Mesenchymal stem cell (in vitro differentiated cells and primary cell): Measurements from ENCODE around the gene POMP. TPM values are rescaled to one million over a fixed set of nuclear protein-coding genes. Genes with fewer than 3 reads are reported as not detected.

Experiments used
- DNase-seq: peaks from one replicate; pipeline ENCODE4 v3.0.0-alpha.2; 2013
- H2AFZ ChIP-seq: one replicate; pipeline ENCODE4 v1.6.1; 2013; ENCODE audit warnings: low read depth, mild to moderate bottlenecking, control low read depth, inconsistent platforms, low read length, moderate library complexity
- H2AK5ac ChIP-seq: 2 replicates; pipeline ENCODE4 v1.6.1; 2013; ENCODE audit warnings: low read length, moderate library complexity, mild to moderate bottlenecking, inconsistent platforms; ENCODE audit not compliant: severe bottlenecking
- H2BK120ac ChIP-seq: one replicate; pipeline ENCODE4 v1.6.1; 2013; ENCODE audit warnings: low read depth, mild to moderate bottlenecking, inconsistent platforms, low read length, moderate library complexity
- H2BK12ac ChIP-seq, 2 experiments: one replicate each; pipeline ENCODE4 v1.6.1; 2013; ENCODE audit warnings: inconsistent platforms in 2 of 2, low read length in 2 of 2, mild to moderate bottlenecking in 2 of 2, moderate library complexity in 2 of 2, control low read depth in 1 of 2
- H2BK15ac ChIP-seq: one replicate; pipeline ENCODE4 v1.6.1; 2013; ENCODE audit warnings: mild to moderate bottlenecking, low read depth, inconsistent platforms; ENCODE audit not compliant: poor library complexity, severe bottlenecking
- H2BK5ac ChIP-seq: 2 replicates; pipeline ENCODE4 v1.6.1; 2013; ENCODE audit warnings: low read depth, mild to moderate bottlenecking, low read length, control low read depth, inconsistent platforms; ENCODE audit not compliant: poor library complexity, severe bottlenecking
- H3K14ac ChIP-seq, 2 experiments: one replicate each; pipeline ENCODE4 v1.6.1; 2013; ENCODE audit warnings: inconsistent platforms in 2 of 2, low read length in 2 of 2, control low read depth in 1 of 2, mild to moderate bottlenecking in 1 of 2, moderate library complexity in 1 of 2
- H3K18ac ChIP-seq, 2 experiments: one replicate each; pipeline ENCODE4 v1.6.1; 2013; ENCODE audit warnings: inconsistent platforms in 2 of 2, low read length in 2 of 2, control low read depth in 1 of 2, low read depth in 1 of 2, mild to moderate bottlenecking in 1 of 2
- H3K23ac ChIP-seq, 2 experiments: one replicate each; pipeline ENCODE4 v1.6.1; 2013; ENCODE audit warnings: inconsistent platforms in 2 of 2, low read length in 2 of 2, mild to moderate bottlenecking in 2 of 2, moderate library complexity in 2 of 2, control low read depth in 1 of 2
- H3K27ac ChIP-seq: 2 replicates; pipeline ENCODE4 v1.5.1; 2013; ENCODE audit warnings: mild to moderate bottlenecking, moderate library complexity, low read length, control low read depth, inconsistent platforms; ENCODE audit not compliant: poor library complexity, severe bottlenecking
- H3K27me3 ChIP-seq, 2 experiments: 2 replicates each; pipeline versions ENCODE4 v1.6.1 to v1.7.0; 2013; ENCODE audit warnings: low read length in 2 of 2, mild to moderate bottlenecking in 2 of 2, moderate library complexity in 2 of 2, control low read depth in 1 of 2, inconsistent platforms in 1 of 2; ENCODE audit not compliant: control insufficient read depth in 1 of 2, insufficient read depth in 1 of 2
- H3K36me3 ChIP-seq, 2 experiments: 2 replicates each; pipeline versions ENCODE4 v1.6.1 to v1.7.0; 2013; ENCODE audit warnings: low read length in 2 of 2, control low read depth in 1 of 2, inconsistent platforms in 1 of 2, low read depth in 1 of 2, mild to moderate bottlenecking in 1 of 2; ENCODE audit not compliant: insufficient read depth in 2 of 2, control insufficient read depth in 1 of 2
- H3K4ac ChIP-seq, 2 experiments: one replicate each; pipeline ENCODE4 v1.6.1; 2013; ENCODE audit warnings: inconsistent platforms in 2 of 2, low read length in 2 of 2, mild to moderate bottlenecking in 2 of 2, moderate library complexity in 2 of 2, control low read depth in 1 of 2, low read depth in 1 of 2
- H3K4me1 ChIP-seq: 2 replicates; pipeline ENCODE4 v1.6.1; 2013; ENCODE audit warnings: low read depth, low read length, control low read depth; ENCODE audit not compliant: control insufficient read depth, insufficient read depth
- H3K4me2 ChIP-seq: 2 replicates; pipeline ENCODE4 v1.6.1; 2013; ENCODE audit warnings: low read length, mild to moderate bottlenecking, inconsistent platforms; ENCODE audit not compliant: poor library complexity, severe bottlenecking
- H3K4me3 ChIP-seq, 2 experiments: 2 replicates each; pipeline versions ENCODE4 v1.5.1 to v1.7.0; 2013; ENCODE audit warnings: low read length in 2 of 2, mild to moderate bottlenecking in 2 of 2, control low read depth in 1 of 2, low read depth in 1 of 2; ENCODE audit not compliant: insufficient read depth in 1 of 2
- H3K79me1 ChIP-seq: replicated peaks from 2 replicates; pipeline ENCODE4 v1.6.1; 2013; ENCODE audit warnings: mild to moderate bottlenecking, control low read depth, low read length, inconsistent platforms; ENCODE audit not compliant: poor library complexity, severe bottlenecking
- H3K9ac ChIP-seq: 2 replicates; pipeline ENCODE4 v1.7.0; 2013; ENCODE audit warnings: mild to moderate bottlenecking, low read length, moderate library complexity
- H3K9me3 ChIP-seq: 2 replicates; pipeline ENCODE4 v1.7.0; 2013; ENCODE audit warnings: mild to moderate bottlenecking, low read length; ENCODE audit not compliant: control insufficient read depth
- H4K8ac ChIP-seq: one replicate; pipeline ENCODE4 v1.6.1; 2013; ENCODE audit warnings: inconsistent platforms, mild to moderate bottlenecking, low read length, moderate library complexity
- H4K91ac ChIP-seq: one replicate; pipeline ENCODE4 v1.6.1; 2013; ENCODE audit warnings: mild to moderate bottlenecking, low read length, inconsistent platforms
- WGBS: methylation state at CpG from one replicate; pipeline ENCODE4 v1.1.7; 2013; ENCODE audit warnings: mixed read lengths; 5-methylcytosine and 5-hydroxymethylcytosine counted together
- polyA plus RNA-seq, 2 experiments: library from polyadenylated mRNA; stranded (reverse); fragments of 200-250 nt; gene quantifications; one replicate each; pipeline ENCODE4 v1.2.3, GENCODE V29; 2013

The POMP gene
- 172 TPM for polyA plus RNA-seq (2013, experiment 1 of 2)
- 184 TPM for polyA plus RNA-seq (2013, experiment 2 of 2)

- Histone ChIP-seq H3K9ac (peak within 1 kb of the TSS; percentile 99), H3K4me1 (peaks cover 9% of the 10 kb centered on the region), H3K4me2 (peak within 1 kb of the TSS; percentile 89), H2AK5ac (peak within 1 kb of the TSS; percentile 55), H4K8ac (peak within 1 kb of the TSS; percentile 95), H3K27me3 (no peaks in the 10 kb centered on the region), H3K79me1 (peaks cover 13% of the 10 kb centered on the region), H3K9me3 (no peaks in the 10 kb centered on the region), H3K4ac (peak within 1 kb of the TSS; percentile 46 to 98), H2BK120ac (peak within 1 kb of the TSS; percentile 73), H2BK15ac (peak within 1 kb of the TSS; percentile 95), H3K18ac (peak within 1 kb of the TSS; percentile 99), H3K36me3 (peaks cover 7 to 38% of the 10 kb centered on the region in 2 experiments), H2BK5ac (peak within 1 kb of the TSS; percentile 87), H3K27ac (peak within 1 kb of the TSS; percentile 75), H3K23ac (peak within 1 kb of the TSS in 1 of 2 experiments; percentile 96), H3K4me3 (peak within 1 kb of the TSS; percentile 95 to 98), H4K91ac (peak within 1 kb of the TSS; percentile 98), H2AFZ (peak within 1 kb of the TSS; percentile 83), H2BK12ac (peak within 1 kb of the TSS in 1 of 2 experiments; percentile 64), H3K14ac (peak within 1 kb of the TSS in 1 of 2 experiments; percentile 97)
- WGBS, result under 1% methylated on average over 60 of the region's 64 CpGs
- peak; percentile 96 for DNase-seq
These were observed at the start of gene POMP for GRCh38 chr13:28658796-28659620. Gene POMP, plus strand, starts transcription at chr13:28659130. Its CDS starts 55 bp downstream, at chr13:28659185.

GRCh38 chr13:28609381-28609780, 49.5 kb upstream of the POMP start:
- H3K4me1 ChIP-seq, result peaks cover 10% of the 10 kb centered on the region
- no peak overlapping the region for H3K27ac ChIP-seq
- no peak overlapping the region for H2BK15ac ChIP-seq
- H3K79me1 ChIP-seq, result no peaks in the 10 kb centered on the region
- H2AFZ ChIP-seq, result no peak overlapping the region
- peak overlapping the region; percentile 7 for H4K8ac ChIP-seq
- H2BK12ac ChIP-seq, result peak overlapping the region; percentile 12 to 44
- no peak for DNase-seq
- H3K14ac ChIP-seq, result no peak overlapping the region
- no peak overlapping the region for H2AK5ac ChIP-seq
- H3K4ac ChIP-seq, result no peak overlapping the region
- no peaks in the 10 kb centered on the region for H3K9me3 ChIP-seq
- H3K36me3 ChIP-seq, result no peaks in the 10 kb centered on the region
- no peak overlapping the region for H2BK120ac ChIP-seq
- WGBS, result 100% methylated on average over 1 of the region's 1 CpG
- peak overlapping the region; percentile 41 to 89 for H3K18ac ChIP-seq
- no peak overlapping the region for H3K4me2 ChIP-seq
- H3K4me3 ChIP-seq, result no peak overlapping the region
- no peak overlapping the region for H2BK5ac ChIP-seq
- H3K27me3 ChIP-seq, result no peaks in the 10 kb centered on the region
- H3K9ac ChIP-seq, result no peak overlapping the region
- H4K91ac ChIP-seq, result peak overlapping the region; percentile 25
- no peak overlapping the region for H3K23ac ChIP-seq

- H2BK5ac ChIP-seq, result no peak overlapping the region
- H2BK120ac ChIP-seq, result no peak overlapping the region
- no peak overlapping the region for H4K8ac ChIP-seq
- H2AFZ ChIP-seq, result no peak overlapping the region
- H3K9me3 ChIP-seq, result no peaks in the 10 kb centered on the region
- no CpG with 5 or more reads among the region's 1 CpG for WGBS
- no peaks in the 10 kb centered on the region for H3K27me3 ChIP-seq
- no peak overlapping the region for H3K23ac ChIP-seq
- no peak overlapping the region for H3K27ac ChIP-seq
- H3K4ac ChIP-seq, result no peak overlapping the region
- DNase-seq, result peak; percentile 68
- no peak overlapping the region for H2BK15ac ChIP-seq
- H3K4me2 ChIP-seq, result no peak overlapping the region
- no peak overlapping the region for H3K9ac ChIP-seq
- peaks cover 10% of the 10 kb centered on the region for H3K4me1 ChIP-seq
- H4K91ac ChIP-seq, result no peak overlapping the region
- no peak overlapping the region for H3K14ac ChIP-seq
- no peaks in the 10 kb centered on the region for H3K36me3 ChIP-seq
- no peak overlapping the region for H3K4me3 ChIP-seq
- H3K79me1 ChIP-seq, result no peaks in the 10 kb centered on the region
- H2AK5ac ChIP-seq, result no peak overlapping the region
- no peak overlapping the region for H3K18ac ChIP-seq
- H2BK12ac ChIP-seq, result no peak overlapping the region
These were observed 49.0 kb upstream of the POMP start for GRCh38 chr13:28609926-28610325.

GRCh38 chr13:28610996-28611395, 47.9 kb upstream of the POMP start:
- 28% methylated on average over 5 of the region's 6 CpGs for WGBS
- Histone ChIP-seq H4K8ac (no peak overlapping the region), H3K27ac (no peak overlapping the region), H3K4ac (peak overlapping the region in 1 of 2 experiments; percentile 33), H3K4me1 (peaks cover 8% of the 10 kb centered on the region), H3K27me3 (no peaks in the 10 kb centered on the region), H3K79me1 (no peaks in the 10 kb centered on the region), H2BK120ac (no peak overlapping the region), H3K14ac (no peak overlapping the region), H3K9ac (no peak overlapping the region), H3K4me3 (no peak overlapping the region), H2BK15ac (no peak overlapping the region), H3K4me2 (no peak overlapping the region), H4K91ac (no peak overlapping the region), H2BK12ac (peak overlapping the region in 1 of 2 experiments; percentile 94), H2AK5ac (no peak overlapping the region), H3K36me3 (no peaks in the 10 kb centered on the region), H2BK5ac (no peak overlapping the region), H2AFZ (no peak overlapping the region), H3K23ac (no peak overlapping the region), H3K18ac (peak overlapping the region; percentile 72 to 77), H3K9me3 (no peaks in the 10 kb centered on the region)
- peak; percentile 59 for DNase-seq
